Caco-2 (cell line): Measurements from ENCODE around the gene C16orf74. TPM values are rescaled to one million over a fixed set of nuclear protein-coding genes. Genes with fewer than 3 reads are reported as not detected.

Source experiments
- BruUV-seq: library from RNA; stranded (reverse); fragments of 400-500 nt; replicated peaks from 2 replicates; lab custom pipeline; 2021; lab: Mats Ljungman, UMichigan
- CTCF ChIA-PET: fragments of 300-600 bp; sonication (Branson Sonifier 250); formaldehyde crosslinking; loops from one replicate; lab custom pipeline; 2022; ENCODE audit warnings: antibody characterized with exemption; lab: Charles Lee
- POLR2A ChIA-PET: fragments of 300-600 bp; sonication (Branson Sonifier 250); formaldehyde crosslinking; loops from one replicate; lab custom pipeline; 2022; ENCODE audit warnings: antibody characterized with exemption; lab: Charles Lee
- DNase-seq, 2 experiments: peaks; one replicate each; pipeline versions ENCODE4 v3.0.0 to v3.0.0-alpha.2; 2020 to 2022
- H3K27me3 ChIP-seq: replicated peaks from 2 replicates; pipeline ENCODE4 v1.6.0; 2011; ENCODE audit warnings: low read length; ENCODE audit not compliant: control insufficient read depth, insufficient read depth
- H3K36me3 ChIP-seq: 2 replicates; pipeline ENCODE4 v1.5.1; 2011; ENCODE audit warnings: low read length; ENCODE audit not compliant: control insufficient read depth, insufficient read depth
- H3K4me1 ChIP-seq: fragments of 250-450 bp; sonication (Bioruptor Pico); 2 replicates; pipeline ENCODE4 v1.5.1; 2020; ENCODE audit warnings: mild to moderate bottlenecking
- H3K4me3 ChIP-seq: 2 replicates; pipeline ENCODE4 v1.5.1; 2011; ENCODE audit warnings: low read depth, mild to moderate bottlenecking, control low read depth, low read length
- H3K9me3 ChIP-seq: fragments of 250-450 bp; sonication (Bioruptor Pico); 2 replicates; pipeline ENCODE4 v1.5.1; 2020; ENCODE audit warnings: mild to moderate bottlenecking, moderate library complexity
- H3K27ac Mint-ChIP-seq: one replicate; pipeline ENCODE4 v1.8.0; 2022; ENCODE audit warnings: mixed read lengths; ENCODE audit not compliant: unreplicated experiment
- H3K27me3 Mint-ChIP-seq: one replicate; pipeline ENCODE4 v1.8.0; 2022; ENCODE audit warnings: mixed read lengths; ENCODE audit not compliant: insufficient read depth, unreplicated experiment
- H3K36me3 Mint-ChIP-seq: one replicate; pipeline ENCODE4 v1.8.0; 2022; ENCODE audit warnings: mild to moderate bottlenecking, mixed read lengths; ENCODE audit not compliant: insufficient read depth, unreplicated experiment
- H3K4me1 Mint-ChIP-seq: one replicate; pipeline ENCODE4 v1.8.0; 2022; ENCODE audit warnings: low read depth, mixed read lengths; ENCODE audit not compliant: unreplicated experiment
- H3K4me3 Mint-ChIP-seq: one replicate; pipeline ENCODE4 v1.8.0; 2022; ENCODE audit warnings: mild to moderate bottlenecking, moderate library complexity, mixed read lengths; ENCODE audit not compliant: unreplicated experiment
- H3K9me3 Mint-ChIP-seq: one replicate; pipeline ENCODE4 v1.8.0; 2022; ENCODE audit warnings: mixed read lengths; ENCODE audit not compliant: unreplicated experiment
- intact Hi-C: fragments of 100-400 bp; cut with micrococcal nuclease; formaldehyde crosslinking; loops from one replicate; pipeline ENCODE4 v1.10.0; 2022; ENCODE audit not compliant: unreplicated experiment
- total RNA-seq: library from RNA; stranded (reverse); gene quantifications from 2 replicates; pipeline ENCODE4 v1.2.3, GENCODE V29; 2022
- TF ChIP-seq, protein P1 (sequence below), 2 experiments: fragments of 200-600 bp in 1 of 2; IDR thresholded peaks; 1 replicate in 1 of 2; 2 replicates in 1 of 2; pipeline versions ENCODE4 v1.5.1 to v1.8.0; 2011 to 2022; ENCODE audit warnings: antibody characterized with exemption in 1 of 2, control low read depth in 1 of 2, inconsistent platforms in 1 of 2, low read depth in 1 of 2, low read length in 1 of 2, mild to moderate bottlenecking in 1 of 2, moderate library complexity in 1 of 2; ENCODE audit not compliant: insufficient read depth in 1 of 2, severe bottlenecking in 1 of 2, unreplicated experiment in 1 of 2

C16orf74 gene
- total RNA-seq, 1 experiment from 2014 or later: 4.0 TPM

DNA sequence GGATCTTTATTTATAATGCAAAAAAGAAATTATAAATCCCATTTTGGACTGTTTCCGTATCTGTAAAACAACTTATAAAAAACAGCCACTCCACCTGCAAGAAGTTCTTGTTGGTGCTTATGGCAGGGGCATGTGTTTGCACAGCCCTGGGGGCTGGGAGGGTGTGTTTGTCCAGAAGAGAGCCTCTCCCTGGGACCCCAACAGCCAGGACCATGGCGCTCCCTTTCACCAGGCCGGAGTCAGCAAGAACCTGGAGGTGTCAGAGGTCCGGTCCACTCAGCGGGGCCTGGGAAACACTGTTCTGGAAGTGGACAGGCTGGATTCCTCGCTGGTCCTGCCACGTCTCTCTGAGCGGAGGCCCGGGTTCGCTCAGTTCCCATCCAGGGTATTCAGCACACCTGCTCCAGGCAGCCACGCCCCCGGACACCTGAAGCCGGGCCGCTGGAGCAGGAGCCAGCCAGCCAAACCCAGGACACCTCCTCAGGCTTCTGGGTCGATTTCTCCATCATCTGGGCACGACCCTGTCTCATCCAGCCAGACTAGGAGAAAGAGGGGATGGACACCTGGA lies 43.3 kb downstream of the C16orf74 start:
- BruUV-seq: no TSS peak
- no peaks in the 10 kb centered on the region for H3K36me3 ChIP-seq

DNA sequence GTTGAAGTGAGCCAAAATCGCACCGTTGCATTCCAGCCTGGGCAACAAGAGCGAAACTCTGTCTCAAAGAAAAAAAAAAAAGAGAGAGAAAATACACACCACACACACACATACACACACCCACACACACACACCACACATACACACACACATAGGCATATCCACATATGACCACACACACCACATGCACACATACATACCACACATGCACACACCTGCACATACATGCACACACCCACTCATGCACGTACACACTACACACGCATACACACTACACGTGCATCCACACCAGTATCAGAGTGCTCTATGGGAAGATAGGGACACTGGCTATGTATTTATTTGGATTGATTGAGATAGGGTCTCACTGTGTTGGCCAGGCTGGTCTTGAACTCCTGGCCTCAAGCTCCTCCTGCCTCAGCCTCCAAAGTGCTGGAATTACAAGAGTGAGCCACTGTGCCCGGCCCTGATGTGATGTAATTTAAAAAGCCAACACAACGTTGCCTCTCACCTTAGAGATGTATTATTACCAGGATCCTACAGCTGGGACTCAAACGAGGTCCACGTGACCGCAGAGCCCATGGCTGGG lies 44.4 kb downstream of the C16orf74 start:
- no peak overlapping the region for H3K4me3 ChIP-seq
- CTCF ChIA-PET: no interaction called here
- Mint-ChIP-seq H3K9me3 (no peaks in the 10 kb centered on the region), H3K27ac (no peak overlapping the region), H3K4me3 (no peak overlapping the region), H3K4me1 (peaks cover 9% of the 10 kb centered on the region), H3K36me3 (peaks cover 6% of the 10 kb centered on the region), H3K27me3 (no peaks in the 10 kb centered on the region)
- H3K9me3 ChIP-seq: no peaks in the 10 kb centered on the region
- no peaks in the 10 kb centered on the region for H3K27me3 ChIP-seq
- H3K4me1 ChIP-seq: peaks cover 11% of the 10 kb centered on the region
- no TSS peak for BruUV-seq
- no peak for DNase-seq
- POLR2A ChIA-PET: no interaction called here
- TF ChIP-seq, protein P1, sequence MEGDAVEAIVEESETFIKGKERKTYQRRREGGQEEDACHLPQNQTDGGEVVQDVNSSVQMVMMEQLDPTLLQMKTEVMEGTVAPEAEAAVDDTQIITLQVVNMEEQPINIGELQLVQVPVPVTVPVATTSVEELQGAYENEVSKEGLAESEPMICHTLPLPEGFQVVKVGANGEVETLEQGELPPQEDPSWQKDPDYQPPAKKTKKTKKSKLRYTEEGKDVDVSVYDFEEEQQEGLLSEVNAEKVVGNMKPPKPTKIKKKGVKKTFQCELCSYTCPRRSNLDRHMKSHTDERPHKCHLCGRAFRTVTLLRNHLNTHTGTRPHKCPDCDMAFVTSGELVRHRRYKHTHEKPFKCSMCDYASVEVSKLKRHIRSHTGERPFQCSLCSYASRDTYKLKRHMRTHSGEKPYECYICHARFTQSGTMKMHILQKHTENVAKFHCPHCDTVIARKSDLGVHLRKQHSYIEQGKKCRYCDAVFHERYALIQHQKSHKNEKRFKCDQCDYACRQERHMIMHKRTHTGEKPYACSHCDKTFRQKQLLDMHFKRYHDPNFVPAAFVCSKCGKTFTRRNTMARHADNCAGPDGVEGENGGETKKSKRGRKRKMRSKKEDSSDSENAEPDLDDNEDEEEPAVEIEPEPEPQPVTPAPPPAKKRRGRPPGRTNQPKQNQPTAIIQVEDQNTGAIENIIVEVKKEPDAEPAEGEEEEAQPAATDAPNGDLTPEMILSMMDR (IDR thresholded peaks at IDR 0.05; ENCODE audit: insufficient read depth in 1 of 2, low read depth in 1 of 2, low read length in 1 of 2, severe bottlenecking in 1 of 2, unreplicated experiment in 1 of 2): no peak
- H3K36me3 ChIP-seq: no peaks in the 10 kb centered on the region
- intact Hi-C loops: no loop called here

More for the DNA sequence above, 43.3 kb downstream of the C16orf74 start:
- ChIA-PET CTCF (no interaction called here), POLR2A (no interaction called here)
- H3K36me3 Mint-ChIP-seq: peaks cover 6% of the 10 kb centered on the region
- Histone ChIP-seq H3K4me1 (peaks cover 11% of the 10 kb centered on the region), H3K9me3 (no peaks in the 10 kb centered on the region), H3K4me3 (no peak overlapping the region), H3K27me3 (no peaks in the 10 kb centered on the region)
- TF ChIP-seq, protein P1 (IDR thresholded peaks at IDR 0.05; ENCODE audit: insufficient read depth in 1 of 2, low read depth in 1 of 2, low read length in 1 of 2, severe bottlenecking in 1 of 2, unreplicated experiment in 1 of 2): no peak
- H3K27me3 Mint-ChIP-seq: no peaks in the 10 kb centered on the region
- peak; percentile 63 to 64 for DNase-seq
- H3K4me1 Mint-ChIP-seq: peaks cover 9% of the 10 kb centered on the region
- H3K4me3 Mint-ChIP-seq: no peak overlapping the region
- H3K9me3 Mint-ChIP-seq: no peaks in the 10 kb centered on the region
- peak overlapping the region; percentile 50 for H3K27ac Mint-ChIP-seq
- intact Hi-C loops: no loop called here

DNA sequence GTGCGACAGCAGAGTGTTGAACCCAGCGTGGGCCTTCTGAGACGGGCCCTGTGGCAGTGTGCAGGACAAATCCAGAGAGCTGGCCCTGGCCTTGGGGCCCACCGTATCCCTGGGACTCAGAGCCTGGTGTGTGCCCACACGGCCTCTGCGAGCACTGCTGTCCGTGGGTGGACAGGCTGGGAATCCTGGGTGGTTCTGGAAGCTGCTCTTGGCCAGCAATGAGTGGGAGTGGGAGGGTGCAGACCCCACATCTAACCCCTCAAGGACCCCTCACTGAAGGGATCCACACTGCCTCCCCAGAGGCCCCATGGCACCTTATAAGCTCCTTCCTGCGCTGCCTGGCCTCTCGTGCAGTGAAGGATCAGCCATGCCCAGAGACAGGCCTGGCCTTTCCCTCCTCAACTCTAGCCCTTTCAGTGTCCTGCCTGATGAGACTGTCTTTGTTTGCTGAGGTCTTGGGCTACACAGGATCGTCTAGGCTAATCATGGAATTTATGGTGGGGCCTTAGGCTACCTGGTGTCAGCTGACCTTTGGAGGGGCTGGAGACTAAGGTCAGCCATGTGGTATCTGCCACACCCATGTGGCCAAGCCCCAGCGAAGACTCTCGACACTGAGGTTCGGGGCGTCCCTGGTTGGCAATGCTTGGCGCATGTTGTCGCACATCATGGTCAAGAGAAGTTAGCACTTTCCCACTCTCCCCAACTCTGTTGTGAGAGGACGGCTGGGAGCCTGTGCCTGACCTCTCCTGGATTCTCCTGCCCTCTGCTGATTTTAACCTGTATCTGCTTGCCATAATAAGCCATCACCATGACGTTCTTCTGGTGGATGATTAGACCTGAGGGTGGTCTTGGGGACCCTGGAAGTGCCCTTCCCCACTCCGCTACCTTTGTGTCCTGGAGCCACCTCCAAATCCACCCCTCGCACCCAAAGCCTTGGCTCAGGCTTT lies 45.7 kb downstream of the C16orf74 start:
- H3K9me3 Mint-ChIP-seq: no peaks in the 10 kb centered on the region
- H3K4me3 Mint-ChIP-seq: no peak overlapping the region
- peak; percentile 53 to 72 for DNase-seq
- ChIA-PET POLR2A (interaction anchor here (0.6 kb wide), 1 partner anchor 19 kb away, joined by 4 read pairs; no protein-coding TSS in a partner anchor), CTCF (no interaction called here)
- Histone ChIP-seq H3K36me3 (no peaks in the 10 kb centered on the region), H3K4me1 (peaks cover 11% of the 10 kb centered on the region), H3K4me3 (no peak overlapping the region), H3K9me3 (no peaks in the 10 kb centered on the region), H3K27me3 (no peaks in the 10 kb centered on the region)
- H3K27me3 Mint-ChIP-seq: no peaks in the 10 kb centered on the region
- peaks cover 9% of the 10 kb centered on the region for H3K4me1 Mint-ChIP-seq
- intact Hi-C loops: loop anchor here (1.0 kb wide), 1 partner anchor 30 kb away; no protein-coding TSS in a partner anchor
- peaks cover 6% of the 10 kb centered on the region for H3K36me3 Mint-ChIP-seq
- no TSS peak for BruUV-seq
- TF ChIP-seq, protein P1 (IDR thresholded peaks at IDR 0.05; ENCODE audit: insufficient read depth in 1 of 2, low read depth in 1 of 2, low read length in 1 of 2, severe bottlenecking in 1 of 2, unreplicated experiment in 1 of 2): no peak
- H3K27ac Mint-ChIP-seq: peak overlapping the region; percentile 77
